NCI-H460 (cell line): ENCODE results near the gene REXO1. TPM values are rescaled to one million over a fixed set of nuclear protein-coding genes. Genes with fewer than 3 reads are reported as not detected.

Source experiments
- DNase-seq: peaks from one replicate; pipeline ENCODE4 v3.0.0-alpha.2; 2016; ENCODE audit warnings: low read depth; ENCODE audit errors: extremely low read depth
- total RNA-seq: library from RNA; depleted of rRNA; stranded (reverse); fragments of >200 nt; shearing (Covaris generic); gene quantifications from 2 replicates; pipeline ENCODE4 v1.2.3, GENCODE V29; 2014

The REXO1 gene
- total RNA-seq, 1 experiment from 2014 or later: 6.6 TPM

- DNase-seq: no peak
Measured at GRCh38 chr19:1850809-1851653, 2.7 kb upstream of the REXO1 start.

GRCh38 chr19:1849886-1850398 is 1.7 kb upstream of the REXO1 start:
- no peak for DNase-seq

GRCh38 chr19:1849132-1849474 is 820 bp upstream of the REXO1 start:
- DNase-seq: no peak

- DNase-seq: no peak
Measured at GRCh38 chr19:1847684-1848398, 442 bp downstream of the REXO1 start.

- no peak for DNase-seq
Measured at GRCh38 chr19:1847348-1847683, 967 bp downstream of the REXO1 start.

GRCh38 chr19:1846517-1847204 is 1.6 kb downstream of the REXO1 start:
- no peak for DNase-seq

GRCh38 chr19:1845642-1846041 is 2.6 kb downstream of the REXO1 start:
- no peak for DNase-seq

- no peak for DNase-seq
Measured at GRCh38 chr19:1845125-1845515, 3.2 kb downstream of the REXO1 start.

- no peak for DNase-seq
Measured at GRCh38 chr19:1844513-1845124, 3.7 kb downstream of the REXO1 start.

- DNase-seq: no peak
Measured at GRCh38 chr19:1843646-1844394, 4.5 kb downstream of the REXO1 start.

GRCh38 chr19:1843116-1843515 is 5.2 kb downstream of the REXO1 start:
- no peak for DNase-seq

GRCh38 chr19:1841209-1841924 is 6.9 kb downstream of the REXO1 start:
- DNase-seq: no peak

- no peak for DNase-seq
Measured at GRCh38 chr19:1840541-1841115, 7.7 kb downstream of the REXO1 start.

- no peak for DNase-seq
Measured at GRCh38 chr19:1839658-1840540, 8.4 kb downstream of the REXO1 start.

- no peak for DNase-seq
Measured at GRCh38 chr19:1837625-1838105, 10.6 kb downstream of the REXO1 start.

- DNase-seq: no peak
Measured at GRCh38 chr19:1837222-1837565, 11.1 kb downstream of the REXO1 start.

- DNase-seq: no peak
Measured at GRCh38 chr19:1836458-1837221, 11.6 kb downstream of the REXO1 start.

GRCh38 chr19:1833540-1833939 is 14.7 kb downstream of the REXO1 start:
- DNase-seq: no peak
